Cerebellar nuclear complex (tissue), 1 donor: ENCODE measurements around the gene ATRAID.
"Not testable (repeated sequence)": the region's sequence is repeated elsewhere in the genome, so short reads cannot be mapped to it uniquely, and the experiment has no call there.

Source experiments
- DNase-seq, 2 experiments: peaks; one replicate each; lab custom pipeline; 2025; lab: John Stamatoyannopoulos, UW

The ATRAID gene

GRCh38 chr2:27194538-27195354, 17.1 kb upstream of the ATRAID start:
- DNase-seq = no peak

DNA sequence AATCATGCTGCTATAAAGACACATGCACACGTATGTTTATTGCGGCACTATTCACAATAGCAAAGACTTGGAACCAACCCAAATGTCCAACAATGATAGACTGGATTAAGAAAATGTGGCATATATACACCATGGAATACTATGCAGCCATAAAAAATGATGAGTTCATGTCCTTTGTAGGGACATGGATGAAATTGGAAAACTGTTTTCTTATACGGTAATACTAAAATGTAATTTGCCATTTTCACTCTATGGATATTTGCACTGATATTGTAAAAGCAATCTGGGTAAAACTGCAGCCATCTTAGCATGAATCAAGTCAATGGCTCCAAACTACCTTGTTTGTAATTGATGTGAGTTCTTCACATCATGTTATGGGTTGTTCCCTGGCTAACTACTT, 16.0 kb upstream of the ATRAID start:
- DNase-seq = not testable (repeated sequence)

- DNase-seq = not testable (repeated sequence)
Observed at GRCh38 chr2:27198068-27198467, 13.8 kb upstream of the ATRAID start.

- no peak for DNase-seq
Observed at GRCh38 chr2:27198627-27199026, 13.2 kb upstream of the ATRAID start.

DNA sequence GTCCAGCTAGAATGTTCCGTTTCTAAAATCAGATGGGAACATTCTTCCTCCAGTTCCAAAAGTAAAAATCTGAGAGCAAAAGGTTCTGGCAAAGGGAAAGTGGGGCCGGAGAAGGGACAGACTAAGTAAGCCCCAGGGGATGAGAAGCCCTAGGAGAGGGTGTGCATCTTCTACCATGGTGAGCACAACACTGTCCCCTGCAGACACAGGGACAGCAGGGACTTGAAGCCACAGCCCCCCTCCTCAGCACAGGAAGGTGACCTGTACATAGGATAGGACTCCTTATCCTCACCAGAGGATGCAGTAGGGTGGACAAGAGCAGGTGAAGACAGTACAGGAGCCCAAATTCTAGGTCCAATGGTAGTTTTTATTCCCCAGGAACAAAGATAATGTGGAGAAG, 12.6 kb upstream of the ATRAID start:
- DNase-seq = no peak

DNA sequence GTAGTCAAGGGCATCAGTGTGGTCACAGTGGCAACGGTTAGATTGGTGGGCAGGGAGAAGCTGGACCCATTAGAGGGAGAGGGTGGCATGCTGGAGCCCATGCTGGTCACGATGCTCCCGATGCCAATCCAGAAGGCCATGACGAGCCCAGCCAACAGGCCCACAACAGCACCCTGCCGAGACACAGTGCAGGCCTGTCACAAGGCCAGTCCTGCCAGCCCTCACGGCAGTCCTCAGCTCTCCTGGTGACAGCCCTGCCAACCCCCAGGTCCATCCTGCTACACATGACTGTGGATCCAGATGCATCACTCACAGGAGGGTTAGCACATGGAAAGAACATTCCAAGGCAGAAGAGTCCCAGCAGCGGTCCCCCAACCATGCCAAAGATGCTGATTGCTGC, 10.2 kb upstream of the ATRAID start:
- no peak for DNase-seq

- no peak for DNase-seq
Observed at GRCh38 chr2:27202854-27203253, 9.0 kb upstream of the ATRAID start.

- DNase-seq = no peak
Observed at GRCh38 chr2:27203741-27204140, 8.1 kb upstream of the ATRAID start.

GRCh38 chr2:27204566-27204965, 7.3 kb upstream of the ATRAID start:
- no peak for DNase-seq

DNA sequence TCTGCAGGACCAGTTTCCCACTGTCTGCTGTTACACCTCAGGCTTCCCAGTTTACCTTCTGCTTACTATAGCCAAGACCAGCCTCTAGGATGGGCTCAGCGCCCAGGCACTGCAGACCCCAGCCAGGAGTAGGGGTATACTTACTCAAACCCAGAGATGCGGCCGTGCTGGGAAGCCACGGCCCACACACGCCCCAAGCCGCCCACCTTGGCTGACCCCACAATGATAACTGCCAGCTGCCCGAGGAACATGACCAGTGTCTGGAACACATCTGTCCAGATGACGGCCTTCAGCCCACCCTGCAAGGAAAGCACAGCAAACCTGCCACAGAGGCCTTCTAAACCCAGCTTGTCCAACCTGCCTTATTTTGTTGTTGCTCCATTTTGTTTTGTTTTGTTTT, 6.6 kb upstream of the ATRAID start:
- no peak for DNase-seq

DNA sequence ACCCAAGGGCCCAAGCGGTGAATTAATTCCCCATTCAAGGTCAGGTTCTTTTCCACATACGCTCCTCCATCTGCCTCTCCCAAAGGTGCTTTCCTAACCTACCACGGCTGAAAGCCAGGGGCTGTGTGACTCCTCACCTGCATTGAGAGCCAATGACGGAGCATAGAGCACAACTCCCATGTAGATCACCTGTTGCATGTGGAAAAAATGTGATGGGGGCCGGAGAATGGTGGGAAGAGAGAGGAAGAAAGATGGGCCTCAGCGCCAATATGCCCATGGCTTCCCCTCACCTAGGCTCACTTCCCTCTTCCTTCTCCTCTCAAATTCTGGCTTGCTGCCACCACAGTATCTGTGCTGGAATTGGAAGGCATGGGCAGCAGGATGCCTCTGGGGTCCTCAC, 5.5 kb upstream of the ATRAID start:
- DNase-seq = no peak

- no peak for DNase-seq
Observed at GRCh38 chr2:27208486-27209050, 3.3 kb upstream of the ATRAID start.

DNA sequence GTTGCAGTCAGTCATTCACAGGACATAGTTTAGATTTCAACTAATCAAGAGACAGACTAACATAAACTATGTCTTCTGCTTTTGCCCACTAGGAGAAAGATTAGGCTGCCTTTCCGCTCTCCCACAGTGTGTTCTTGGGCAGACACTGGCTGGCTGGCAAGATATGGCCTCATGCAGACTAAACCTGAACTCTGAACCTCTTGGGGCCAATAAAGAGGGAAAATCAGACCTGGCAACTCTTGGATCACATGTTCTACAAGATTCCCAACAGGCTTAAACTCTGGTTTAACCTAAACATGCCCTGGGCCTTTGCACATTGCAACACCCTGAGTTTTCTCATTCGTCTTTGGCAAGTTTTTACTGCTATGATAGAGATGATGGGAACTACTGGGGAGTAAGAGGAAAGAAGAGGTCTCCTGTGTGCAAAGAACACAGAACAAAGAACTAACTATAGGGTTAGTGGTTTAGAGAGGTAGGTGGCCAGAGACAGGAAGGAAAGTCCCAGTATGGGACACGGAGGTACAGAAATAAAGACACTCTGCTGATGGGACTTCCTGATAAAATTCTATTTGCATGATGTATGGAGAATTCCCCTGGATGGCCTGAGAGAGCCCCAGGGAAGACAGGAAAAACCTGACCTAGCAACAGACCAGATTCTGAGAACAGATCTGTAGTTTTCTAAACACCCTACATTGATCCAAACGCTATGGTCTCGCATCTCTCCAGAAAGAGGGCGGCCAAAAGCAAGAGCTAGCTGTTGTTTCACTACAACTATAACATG, 2.0 kb upstream of the ATRAID start:
- no peak for DNase-seq

DNA sequence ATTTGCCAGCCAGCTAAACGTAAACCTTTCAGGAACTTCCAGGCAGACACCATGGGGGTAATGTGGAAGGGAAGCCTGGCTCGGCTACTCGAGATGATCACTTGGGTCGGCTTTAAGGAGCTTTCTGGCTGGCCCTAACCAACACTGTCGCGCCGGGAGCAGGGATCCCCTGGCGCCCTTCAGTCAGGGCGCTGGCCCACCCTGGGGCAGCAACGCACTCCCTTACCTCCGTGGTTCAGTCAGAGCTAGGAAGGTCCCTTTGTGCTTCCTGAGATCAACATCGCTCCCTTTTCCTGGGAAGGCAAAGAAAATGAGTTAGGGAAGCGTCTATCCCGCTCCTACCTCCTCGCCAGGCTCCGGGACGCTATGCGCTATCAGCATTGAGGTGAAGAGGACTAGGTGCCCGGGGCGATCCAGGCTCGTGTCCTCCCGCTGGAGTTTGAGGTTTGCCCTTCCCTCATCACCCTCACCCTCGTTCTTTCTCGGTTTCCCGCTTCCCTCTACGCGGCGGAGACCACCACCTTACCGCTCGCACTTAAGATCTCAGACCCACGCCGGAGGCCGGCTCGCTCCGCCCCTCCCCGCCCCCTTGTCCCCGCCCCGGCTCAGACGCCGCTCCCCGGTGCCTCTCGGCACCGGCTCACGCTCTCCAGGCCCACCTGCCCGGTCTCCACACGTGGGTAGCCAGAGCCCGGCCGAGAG, 449 bp upstream of the ATRAID start:
- no peak for DNase-seq

DNA sequence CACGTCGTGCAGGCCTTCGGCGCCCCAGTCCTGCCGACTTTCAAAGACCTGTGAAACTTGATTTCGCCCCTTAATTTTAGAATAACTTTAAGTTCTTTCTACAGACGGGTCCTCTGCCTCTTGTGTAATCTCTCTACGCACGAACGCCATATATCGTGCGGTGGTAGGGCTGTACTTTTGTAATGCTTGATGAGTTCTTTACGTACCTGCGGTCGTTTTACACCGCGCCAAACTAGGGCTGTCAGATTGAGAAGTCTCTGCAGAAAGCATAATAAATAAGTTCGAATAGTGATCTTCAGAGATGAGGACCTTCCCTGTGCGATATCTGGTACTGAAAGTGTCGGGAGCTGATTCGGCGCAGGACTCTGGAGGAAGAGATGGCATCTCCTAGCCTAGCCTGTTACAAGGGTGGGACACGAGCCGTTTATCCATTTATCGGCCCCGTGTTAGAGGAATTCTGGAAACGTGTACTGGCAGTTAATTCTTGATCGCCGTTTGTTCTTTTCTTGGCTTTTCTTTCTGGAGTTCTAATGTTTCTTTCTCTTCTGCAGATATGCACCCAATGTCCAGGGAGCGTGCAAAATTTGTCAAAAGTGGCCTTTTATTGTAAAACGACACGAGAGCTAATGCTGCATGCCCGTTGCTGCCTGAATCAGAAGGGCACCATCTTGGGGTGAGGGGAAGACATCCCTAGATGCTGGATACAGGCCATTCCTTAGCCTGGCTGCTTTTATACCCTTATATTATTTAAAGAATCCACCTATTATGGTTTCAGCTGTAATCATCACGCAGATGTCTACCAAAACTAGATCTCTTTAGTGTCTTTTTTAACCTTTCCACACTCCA, 1.0 kb downstream of the ATRAID start:
- DNase-seq = no peak

DNA sequence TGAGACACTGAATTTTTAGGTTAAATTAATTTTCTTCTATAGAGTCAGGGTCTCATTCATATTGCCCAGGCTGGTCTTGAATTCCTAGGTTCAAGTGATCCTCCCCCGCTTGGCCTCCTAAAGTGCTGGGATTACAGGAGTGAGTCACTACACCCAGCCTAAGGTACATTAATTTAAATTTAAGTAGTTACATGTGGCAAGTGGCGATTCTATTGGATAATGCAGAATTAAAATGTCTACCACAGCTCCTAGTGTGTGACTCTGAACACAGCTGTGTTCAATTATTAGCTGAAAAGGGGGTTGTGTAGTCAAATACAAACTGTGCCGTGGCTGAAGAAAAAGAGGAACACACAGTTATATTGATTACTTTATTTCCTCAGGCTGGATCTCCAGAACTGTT, 3.1 kb downstream of the ATRAID start:
- no peak for DNase-seq

DNA sequence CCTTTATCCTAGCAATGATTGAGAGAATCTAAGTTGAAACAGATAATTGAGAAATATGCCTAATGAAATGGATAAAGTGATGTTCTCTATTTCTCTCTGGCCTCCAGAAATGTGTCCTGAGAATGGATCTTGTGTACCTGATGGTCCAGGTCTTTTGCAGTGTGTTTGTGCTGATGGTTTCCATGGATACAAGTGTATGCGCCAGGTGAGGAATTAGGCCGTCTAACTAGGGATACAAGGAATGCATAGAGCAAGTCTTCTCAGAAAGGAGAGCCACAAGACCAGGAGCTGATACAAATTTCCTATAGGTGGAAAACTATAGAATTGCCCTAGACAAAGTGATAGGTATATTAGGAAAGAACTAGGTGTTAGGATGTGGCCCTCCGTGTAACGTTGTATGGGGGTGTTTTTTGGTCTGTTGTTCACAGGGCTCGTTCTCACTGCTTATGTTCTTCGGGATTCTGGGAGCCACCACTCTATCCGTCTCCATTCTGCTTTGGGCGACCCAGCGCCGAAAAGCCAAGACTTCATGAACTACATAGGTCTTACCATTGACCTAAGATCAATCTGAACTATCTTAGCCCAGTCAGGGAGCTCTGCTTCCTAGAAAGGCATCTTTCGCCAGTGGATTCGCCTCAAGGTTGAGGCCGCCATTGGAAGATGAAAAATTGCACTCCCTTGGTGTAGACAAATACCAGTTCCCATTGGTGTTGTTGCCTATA, 4.7 kb downstream of the ATRAID start:
- DNase-seq = no peak

- peak in 1 of 2 experiments; percentile 36 for DNase-seq
Observed at GRCh38 chr2:27217173-27218121, 5.6 kb downstream of the ATRAID start, which contains the start of gene CAD. Gene CAD (plus strand): TSS chr2:27217369. CDS start chr2:27217552, 183 bp downstream.

DNA sequence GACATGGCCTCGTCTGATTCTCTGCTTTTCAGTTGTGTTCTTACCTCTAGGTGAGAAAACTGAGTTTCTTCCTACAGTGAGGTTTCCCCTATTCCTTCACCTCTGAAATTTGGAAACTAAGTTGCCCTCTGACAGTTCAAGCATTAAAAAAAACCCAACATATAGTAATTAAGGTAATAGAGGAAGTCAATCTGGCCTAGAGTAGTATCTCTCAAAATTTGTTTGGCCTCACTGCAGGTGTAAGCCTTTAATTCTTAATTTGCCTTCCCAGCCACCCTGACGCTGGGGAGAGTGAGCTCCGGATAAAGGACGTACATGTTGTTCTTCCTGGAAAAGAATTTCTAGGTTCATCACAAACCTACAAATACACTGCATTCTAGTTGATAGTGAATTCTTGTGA, 6.8 kb downstream of the ATRAID start:
- no peak for DNase-seq

DNA sequence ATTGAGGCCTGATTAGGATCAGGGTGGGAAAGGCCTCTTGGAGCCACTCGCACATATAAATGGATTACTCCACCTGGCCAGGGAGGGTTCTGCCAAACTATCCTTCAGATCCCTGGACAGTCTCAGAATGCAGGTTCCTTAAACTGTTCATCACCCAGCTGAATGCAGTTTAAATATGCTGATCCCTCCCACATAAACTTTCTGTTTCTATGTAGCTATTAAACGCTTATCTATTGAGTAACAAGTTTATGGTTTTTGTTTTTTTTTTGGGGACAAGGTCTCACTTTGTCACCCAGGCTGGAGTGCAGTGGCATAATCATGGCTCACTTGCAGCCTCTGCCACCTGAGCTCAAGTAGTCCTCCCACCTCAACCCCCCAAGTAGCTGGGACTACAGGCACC, 7.2 kb downstream of the ATRAID start:
- no peak for DNase-seq
